Urinary bladder (tissue), 4 donors: ENCODE results near the gene MC1R. TPM values are rescaled to one million over a fixed set of nuclear protein-coding genes. Genes with fewer than 3 reads are reported as not detected.
"Not testable (repeated sequence)": the region's sequence is repeated elsewhere in the genome, so short reads cannot be mapped to it uniquely, and the experiment has no call there.

ENCODE experiments used
- DNase-seq: peaks from one replicate; pipeline ENCODE4 v3.0.0-alpha.2; 2015; ENCODE audit errors: extremely low spot score
- H3K27ac ChIP-seq: one replicate; pipeline ENCODE4 v1.5.1; 2013; ENCODE audit warnings: low read depth, mild to moderate bottlenecking, moderate library complexity
- H3K36me3 ChIP-seq: one replicate; pipeline ENCODE4 v1.6.1; 2013; ENCODE audit warnings: mild to moderate bottlenecking, moderate library complexity; ENCODE audit not compliant: insufficient read depth
- H3K4me1 ChIP-seq: one replicate; pipeline ENCODE4 v1.6.1; 2013; ENCODE audit warnings: mild to moderate bottlenecking, moderate library complexity; ENCODE audit not compliant: insufficient read depth
- H3K4me3 ChIP-seq: one replicate; pipeline ENCODE4 v1.5.1; 2013; ENCODE audit warnings: low read depth, low read length
- WGBS: extraction: QIAGEN DNeasy Blood & Tissue Kit; methylation state at CpG from one replicate; pipeline ENCODE4 v1.1.7; 2013; 5-methylcytosine and 5-hydroxymethylcytosine counted together
- polyA plus RNA-seq: library from polyadenylated mRNA; stranded (reverse); fragments of 200-250 nt; gene quantifications from one replicate; pipeline ENCODE4 v1.2.3, GENCODE V29; 2013
- total RNA-seq: library from RNA; depleted of rRNA; stranded (reverse); fragments of >200 nt; gene quantifications from one replicate; pipeline ENCODE4 v1.2.3, GENCODE V29; 2014
- donor health status: healthy with polysubstance abuse.
- donor health status: healthy.

The MC1R gene
- total and polyA plus RNA-seq, 2 donors = 3.8 to 7.0 TPM

DNA sequence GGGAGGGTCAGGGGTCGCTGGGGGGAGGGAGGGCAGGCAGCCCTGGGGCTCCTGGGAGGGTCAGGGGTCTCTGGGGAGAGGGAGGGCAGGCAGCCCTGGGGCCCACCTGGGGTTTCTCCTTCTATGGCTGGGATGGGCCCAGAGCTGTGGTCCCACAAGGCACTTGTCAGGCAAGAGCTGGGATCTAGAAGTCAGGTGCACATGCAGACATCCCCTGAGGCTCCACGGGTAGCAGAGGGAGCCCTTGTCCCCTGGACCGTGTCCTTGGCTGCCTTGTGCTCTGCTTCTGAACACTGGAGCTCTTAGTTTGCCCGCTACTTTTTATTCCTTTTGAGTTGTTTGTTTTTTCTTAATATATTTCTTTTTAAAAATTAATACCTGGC lies 6.3 kb downstream of the MC1R start:
- WGBS = 26% methylated on average over 4 of the region's 4 CpGs
- H3K4me1 ChIP-seq = no peaks in the 10 kb centered on the region
- no peak overlapping the region for H3K27ac ChIP-seq
- H3K4me3 ChIP-seq = no peak overlapping the region
- H3K36me3 ChIP-seq = no peaks in the 10 kb centered on the region
- DNase-seq = no peak

DNA sequence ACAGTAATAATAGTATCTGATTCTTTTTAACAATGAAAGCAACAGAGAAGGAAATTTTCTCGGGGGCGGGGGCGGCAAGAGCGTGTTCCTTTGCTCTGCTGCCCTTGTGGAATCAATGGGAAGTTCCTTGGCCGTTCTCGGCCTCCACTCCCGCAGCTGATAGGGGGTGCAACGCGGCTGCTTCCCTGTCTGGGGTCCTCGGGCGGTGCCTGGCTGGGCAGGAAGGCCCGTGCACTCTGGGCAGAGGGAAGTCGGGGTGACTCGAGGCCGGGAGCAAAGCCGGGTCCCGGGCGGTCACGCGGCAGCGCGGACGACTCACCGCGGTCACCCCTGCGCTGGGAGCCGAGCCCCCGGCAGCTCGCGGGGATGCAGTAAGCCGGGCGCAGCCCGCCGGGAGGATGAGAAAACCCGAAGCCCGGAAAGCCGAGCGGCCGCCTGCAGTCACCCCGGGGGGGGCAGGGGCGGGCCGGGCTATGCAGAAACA lies 7.0 kb downstream of the MC1R start:
- Histone ChIP-seq H3K27ac (no peak overlapping the region), H3K4me3 (peak overlapping the region; percentile 6), H3K36me3 (no peaks in the 10 kb centered on the region), H3K4me1 (no peaks in the 10 kb centered on the region)
- no peak for DNase-seq
- 1% methylated on average over 42 of the region's 42 CpGs for WGBS

DNA sequence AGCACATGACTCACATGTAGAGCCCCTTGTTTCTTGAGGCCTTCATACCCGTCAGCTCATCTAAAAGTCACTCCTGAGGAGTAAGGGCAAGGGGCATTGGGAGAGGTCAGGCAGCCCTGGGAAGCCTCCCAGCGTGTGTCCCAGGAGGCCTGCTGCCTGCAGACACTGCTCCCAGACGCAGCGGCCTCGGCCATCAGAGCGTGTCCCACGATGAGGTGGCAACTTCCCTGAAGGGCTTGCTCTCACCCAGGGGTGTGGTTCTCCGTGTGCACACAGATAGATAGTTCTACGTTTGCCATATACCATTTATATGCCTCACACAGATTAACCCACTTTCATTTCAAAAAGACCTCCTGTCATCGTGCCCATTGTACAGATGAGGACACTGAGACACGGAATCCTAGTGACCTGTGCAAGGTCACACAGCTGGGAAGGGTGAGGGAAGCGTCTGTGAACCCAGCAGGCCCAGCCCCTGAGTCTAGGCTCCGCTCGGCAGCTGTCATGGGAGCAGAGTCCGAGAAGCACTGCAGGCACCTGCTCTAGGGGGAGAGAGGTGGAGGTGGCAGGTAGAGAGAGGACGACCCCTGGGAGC lies 12.7 kb downstream of the MC1R start:
- Histone ChIP-seq H3K36me3 (no peaks in the 10 kb centered on the region), H3K4me1 (no peaks in the 10 kb centered on the region), H3K27ac (no peak overlapping the region), H3K4me3 (no peak overlapping the region)
- WGBS = 89% methylated on average over 16 of the region's 16 CpGs
- DNase-seq = no peak

DNA sequence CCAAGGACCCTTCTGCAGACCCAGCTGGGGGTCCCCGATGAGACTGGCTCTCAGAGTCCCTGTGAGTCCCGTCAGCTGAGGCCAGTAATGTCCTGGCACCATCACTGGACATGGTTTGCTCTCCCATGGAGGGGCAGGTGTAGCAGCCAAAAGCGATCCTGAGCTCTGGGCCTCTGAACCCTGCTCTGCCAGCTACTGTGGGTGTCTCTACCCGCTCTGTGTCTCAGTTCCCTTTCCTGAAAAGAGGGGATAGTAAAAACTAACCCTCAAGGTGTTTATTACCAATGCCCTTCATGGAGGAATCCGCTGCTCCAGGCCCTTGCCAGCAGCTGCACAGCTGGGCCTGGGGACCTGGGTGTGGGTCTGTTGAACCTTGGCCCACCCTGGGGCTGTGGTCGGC lies 13.3 kb downstream of the MC1R start:
- DNase-seq = no peak
- H3K36me3 ChIP-seq = no peaks in the 10 kb centered on the region
- H3K4me3 ChIP-seq = no peak overlapping the region
- WGBS = 95% methylated on average over 6 of the region's 6 CpGs
- no peaks in the 10 kb centered on the region for H3K4me1 ChIP-seq
- H3K27ac ChIP-seq = no peak overlapping the region

DNA sequence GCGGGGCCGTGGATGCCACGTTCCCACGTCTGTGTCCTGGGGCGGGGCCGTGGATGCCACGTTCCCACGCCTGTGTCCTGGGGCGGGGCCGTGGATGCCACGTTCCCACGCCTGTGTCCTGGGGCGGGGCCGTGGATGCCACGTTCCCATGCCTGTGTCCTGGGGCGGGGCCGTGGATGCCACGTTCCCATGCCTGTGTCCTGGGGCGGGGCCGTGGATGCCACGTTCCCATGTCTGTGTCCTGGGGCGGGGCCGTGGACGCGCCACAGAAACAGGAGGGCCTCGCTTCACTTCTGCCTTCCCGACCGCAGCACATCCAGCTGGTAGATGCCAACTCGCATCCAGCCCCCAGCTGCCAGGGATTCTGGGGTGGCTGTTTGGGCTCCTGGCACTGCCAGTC lies 15.4 kb downstream of the MC1R start:
- H3K4me1 ChIP-seq, DNase-seq, H3K27ac ChIP-seq, H3K4me3 ChIP-seq, H3K36me3 ChIP-seq: not testable (repeated sequence)
- WGBS = 97% methylated on average over 29 of the region's 29 CpGs

DNA sequence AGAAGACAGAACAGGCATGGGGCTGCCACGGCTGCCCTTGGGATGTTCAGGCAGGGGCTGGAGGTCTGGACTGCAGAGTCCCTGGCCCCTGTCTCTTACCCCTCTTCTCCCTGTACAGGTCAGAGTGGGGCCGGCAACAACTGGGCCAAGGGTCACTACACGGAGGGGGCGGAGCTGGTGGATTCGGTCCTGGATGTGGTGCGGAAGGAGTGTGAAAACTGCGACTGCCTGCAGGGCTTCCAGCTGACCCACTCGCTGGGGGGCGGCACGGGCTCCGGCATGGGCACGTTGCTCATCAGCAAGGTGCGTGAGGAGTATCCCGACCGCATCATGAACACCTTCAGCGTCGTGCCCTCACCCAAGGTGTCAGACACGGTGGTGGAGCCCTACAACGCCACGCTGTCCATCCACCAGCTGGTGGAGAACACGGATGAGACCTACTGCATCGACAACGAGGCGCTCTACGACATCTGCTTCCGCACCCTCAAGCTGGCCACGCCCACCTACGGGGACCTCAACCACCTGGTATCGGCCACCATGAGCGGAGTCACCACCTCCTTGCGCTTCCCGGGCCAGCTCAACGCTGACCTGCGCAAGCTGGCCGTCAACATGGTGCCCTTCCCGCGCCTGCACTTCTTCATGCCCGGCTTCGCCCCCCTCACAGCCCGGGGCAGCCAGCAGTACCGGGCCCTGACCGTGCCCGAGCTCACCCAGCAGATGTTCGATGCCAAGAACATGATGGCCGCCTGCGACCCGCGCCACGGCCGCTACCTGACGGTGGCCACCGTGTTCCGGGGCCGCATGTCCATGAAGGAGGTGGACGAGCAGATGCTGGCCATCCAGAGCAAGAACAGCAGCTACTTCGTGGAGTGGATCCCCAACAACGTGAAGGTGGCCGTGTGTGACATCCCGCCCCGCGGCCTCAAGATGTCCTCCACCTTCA lies 16.2 kb downstream of the MC1R start:
- WGBS = 96% methylated on average over 61 of the region's 61 CpGs
- Histone ChIP-seq H3K36me3 (no peaks in the 10 kb centered on the region), H3K27ac (no peak overlapping the region), H3K4me1 (no peaks in the 10 kb centered on the region), H3K4me3 (no peak overlapping the region)
- DNase-seq = no peak

DNA sequence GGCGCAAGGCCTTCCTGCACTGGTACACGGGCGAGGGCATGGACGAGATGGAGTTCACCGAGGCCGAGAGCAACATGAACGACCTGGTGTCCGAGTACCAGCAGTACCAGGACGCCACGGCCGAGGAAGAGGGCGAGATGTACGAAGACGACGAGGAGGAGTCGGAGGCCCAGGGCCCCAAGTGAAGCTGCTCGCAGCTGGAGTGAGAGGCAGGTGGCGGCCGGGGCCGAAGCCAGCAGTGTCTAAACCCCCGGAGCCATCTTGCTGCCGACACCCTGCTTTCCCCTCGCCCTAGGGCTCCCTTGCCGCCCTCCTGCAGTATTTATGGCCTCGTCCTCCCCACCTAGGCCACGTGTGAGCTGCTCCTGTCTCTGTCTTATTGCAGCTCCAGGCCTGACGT lies 17.0 kb downstream of the MC1R start:
- DNase-seq, H3K4me3 ChIP-seq, H3K36me3 ChIP-seq, H3K27ac ChIP-seq, H3K4me1 ChIP-seq: not testable (repeated sequence)
- 87% methylated on average over 25 of the region's 27 CpGs for WGBS

DNA sequence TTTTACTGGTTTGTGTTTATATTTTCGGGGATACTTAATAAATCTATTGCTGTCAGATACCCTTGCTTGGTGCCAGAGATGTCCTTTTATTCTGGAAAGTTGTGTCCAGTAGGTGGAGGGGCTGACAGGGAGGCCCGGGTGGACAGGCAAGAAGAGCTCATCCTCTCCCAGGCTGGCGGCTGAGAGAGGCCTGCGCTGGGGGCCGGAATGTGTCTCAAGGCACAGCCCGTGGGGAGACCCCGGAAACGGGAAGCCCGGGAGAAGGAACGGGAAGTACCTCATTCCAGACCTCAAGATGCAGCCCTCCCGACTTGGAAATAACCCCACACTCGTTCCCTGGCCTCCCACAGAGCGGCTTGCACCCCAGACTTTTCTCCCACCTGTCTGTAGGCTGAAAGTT lies 17.4 kb downstream of the MC1R start:
- 76% methylated on average over 13 of the region's 13 CpGs for WGBS
- no peaks in the 10 kb centered on the region for H3K36me3 ChIP-seq
- no peak for DNase-seq
- H3K27ac ChIP-seq = no peak overlapping the region
- no peaks in the 10 kb centered on the region for H3K4me1 ChIP-seq
- no peak overlapping the region for H3K4me3 ChIP-seq

DNA sequence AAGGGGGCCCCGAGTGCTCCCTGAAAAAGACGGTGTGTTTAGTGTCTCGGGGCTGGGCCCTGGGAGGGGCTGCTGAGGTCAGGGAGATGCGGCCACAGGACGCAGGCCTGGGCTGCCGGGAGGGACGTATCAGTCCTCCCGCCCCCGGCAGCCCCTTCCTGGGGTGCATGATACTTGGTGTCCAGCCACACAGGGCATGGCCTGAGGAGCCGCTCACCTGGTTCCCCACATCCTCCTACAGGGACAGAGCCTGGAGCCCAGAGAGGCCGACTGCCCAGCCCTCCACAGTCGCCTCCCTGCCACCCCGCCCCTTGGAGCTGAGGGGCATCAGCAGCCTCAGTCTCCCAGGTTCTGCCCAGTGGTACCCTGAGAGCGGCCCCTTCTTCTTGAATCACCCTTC lies 17.8 kb downstream of the MC1R start:
- Histone ChIP-seq H3K27ac (no peak overlapping the region), H3K4me1 (no peaks in the 10 kb centered on the region), H3K4me3 (no peak overlapping the region), H3K36me3 (no peaks in the 10 kb centered on the region)
- 93% methylated on average over 14 of the region's 14 CpGs for WGBS
- no peak for DNase-seq

DNA sequence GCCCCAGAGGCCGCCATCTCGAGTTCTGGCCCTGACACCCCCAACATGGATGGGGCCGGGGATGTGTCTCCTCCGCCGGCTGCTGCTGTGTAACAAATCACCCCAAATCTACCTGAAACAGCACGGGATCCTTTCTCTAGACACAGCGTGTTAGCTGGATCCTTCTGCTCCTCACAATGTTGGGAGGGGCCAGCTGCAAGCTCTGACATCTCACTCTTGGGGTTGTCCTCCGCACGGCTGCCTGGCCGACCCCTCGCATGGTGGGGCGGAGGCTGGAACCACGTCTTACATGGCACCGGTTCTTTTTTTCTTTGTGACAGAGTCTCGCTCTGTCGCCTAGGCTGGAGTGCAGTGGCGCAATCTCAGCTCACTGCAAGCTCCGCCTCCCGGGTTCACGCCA lies 18.3 kb downstream of the MC1R start:
- Histone ChIP-seq H3K36me3 (no peaks in the 10 kb centered on the region), H3K27ac (no peak overlapping the region), H3K4me1 (no peaks in the 10 kb centered on the region), H3K4me3 (no peak overlapping the region)
- WGBS = 92% methylated on average over 20 of the region's 20 CpGs
- no peak for DNase-seq

DNA sequence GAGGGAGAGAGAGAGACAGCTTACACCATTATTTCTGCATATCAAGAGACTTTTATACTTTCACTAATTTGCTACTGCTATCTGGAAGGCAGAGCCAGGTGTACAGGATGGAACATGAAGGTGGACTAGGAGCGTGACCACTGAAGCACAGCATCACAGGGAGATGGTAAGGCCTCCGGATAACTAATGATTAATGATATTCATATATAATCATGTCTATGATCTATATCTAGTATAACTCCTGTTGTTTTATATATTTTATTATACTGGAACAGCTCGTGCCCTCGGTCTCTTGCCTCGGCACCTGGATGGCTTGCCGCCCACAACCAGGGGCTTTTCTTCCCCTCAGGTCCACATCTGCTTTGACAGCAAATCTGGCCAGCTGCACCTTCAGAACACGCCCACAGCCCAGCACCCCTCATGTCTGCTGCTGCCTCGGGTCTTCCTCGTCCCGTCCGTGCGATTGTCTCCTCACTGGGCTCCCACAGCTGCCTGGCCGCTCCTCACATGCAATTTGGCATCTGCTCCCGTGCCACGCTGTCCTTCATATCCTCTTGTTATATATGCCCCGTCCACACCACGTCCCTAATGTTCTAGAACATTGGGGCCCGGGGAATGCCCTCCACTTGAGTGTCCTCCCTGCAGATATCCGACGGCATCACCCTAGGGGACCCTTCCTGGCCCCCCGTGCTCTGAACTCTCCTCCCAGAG lies 19.7 kb downstream of the MC1R start:
- Histone ChIP-seq H3K27ac (no peak overlapping the region), H3K36me3 (no peaks in the 10 kb centered on the region), H3K4me1 (no peaks in the 10 kb centered on the region), H3K4me3 (no peak overlapping the region)
- no peak for DNase-seq
- 78% methylated on average over 21 of the region's 21 CpGs for WGBS

DNA sequence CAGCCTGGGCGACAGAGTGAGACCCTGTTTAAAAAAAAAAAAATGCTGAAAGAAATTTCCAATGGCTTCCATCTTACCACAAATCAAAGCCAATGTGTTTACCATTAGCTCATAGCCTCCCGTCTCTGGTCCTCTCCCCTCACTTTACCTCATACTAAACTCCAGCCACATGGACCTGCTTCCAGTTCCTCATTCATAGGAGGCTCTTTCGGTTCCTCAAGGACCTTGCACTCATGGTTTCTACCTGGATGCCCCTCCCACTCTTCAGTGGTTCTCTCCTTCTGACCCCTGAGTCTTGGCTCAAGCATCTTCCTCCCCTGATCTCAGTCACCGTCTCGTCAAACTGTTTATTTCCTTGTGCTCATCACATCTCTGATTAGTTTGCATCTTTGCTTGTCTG lies 26.1 kb downstream of the MC1R start:
- no peaks in the 10 kb centered on the region for H3K4me1 ChIP-seq
- H3K27ac ChIP-seq = no peak overlapping the region
- no peak for DNase-seq
- WGBS = 71% methylated on average over 5 of the region's 5 CpGs
- no peak overlapping the region for H3K4me3 ChIP-seq
- H3K36me3 ChIP-seq = no peaks in the 10 kb centered on the region

DNA sequence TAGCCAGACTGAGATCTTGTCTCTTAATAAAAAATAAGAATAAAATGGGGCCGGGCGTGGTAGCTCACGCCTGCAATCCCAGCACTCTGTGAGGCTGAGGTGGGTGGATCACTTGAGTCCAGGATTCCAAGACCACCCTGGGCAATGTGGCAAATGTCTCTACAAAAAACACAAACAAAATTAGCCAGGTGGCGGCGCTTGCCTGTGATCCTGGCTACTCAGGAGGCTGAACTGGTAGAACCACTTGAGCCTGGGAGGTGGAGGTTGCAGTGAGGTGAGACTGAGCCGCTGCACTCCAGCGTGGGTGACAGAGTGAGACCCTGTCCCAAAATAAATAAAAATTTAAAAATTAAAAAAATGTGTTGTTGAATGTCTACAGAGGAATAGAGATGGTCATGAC lies 27.0 kb downstream of the MC1R start:
- no peak for DNase-seq
- Histone ChIP-seq H3K4me1 (no peaks in the 10 kb centered on the region), H3K36me3 (no peaks in the 10 kb centered on the region), H3K27ac (no peak overlapping the region), H3K4me3 (no peak overlapping the region)
- WGBS = 61% methylated on average over 7 of the region's 7 CpGs

DNA sequence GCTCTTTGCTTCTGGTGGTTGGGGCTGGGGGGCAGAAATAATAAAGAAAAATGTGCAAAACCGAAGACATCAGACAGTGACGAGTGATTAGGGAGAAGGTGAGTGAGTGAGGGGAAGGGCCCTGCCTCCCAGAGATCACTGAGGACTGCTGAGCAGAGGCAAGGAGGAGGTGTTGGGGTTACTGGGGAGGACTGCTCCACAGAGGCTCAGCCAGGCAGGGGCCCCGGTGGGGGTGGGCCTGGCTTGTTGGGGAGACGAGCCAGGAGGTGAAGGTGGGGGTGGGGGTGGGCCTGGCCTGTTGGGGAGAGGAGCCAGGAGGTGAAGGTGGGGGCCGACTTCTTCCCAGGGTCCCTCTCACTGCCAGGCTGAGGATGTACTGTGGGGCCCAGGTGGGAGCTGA lies 27.9 kb downstream of the MC1R start:
- no peak overlapping the region for H3K27ac ChIP-seq
- H3K4me1 ChIP-seq = no peaks in the 10 kb centered on the region
- H3K4me3 ChIP-seq = no peak overlapping the region
- DNase-seq = no peak
- WGBS = 76% methylated on average over 5 of the region's 5 CpGs
- no peaks in the 10 kb centered on the region for H3K36me3 ChIP-seq
